ENCODE measurements around the gene TRAPPC2L. TPM values are rescaled to one million over a fixed set of nuclear protein-coding genes. Genes with fewer than 3 reads are reported as not detected.
"Not testable (repeated sequence)": the region's sequence is repeated elsewhere in the genome, so short reads cannot be mapped to it uniquely, and the experiment has no call there.

The TRAPPC2L gene
- total RNA-seq, 1 donor from 2014 or later = 22.5 TPM

GRCh38 chr16:88818575-88818874, 38.4 kb upstream of the TRAPPC2L start:
- DNase-seq (ENCODE audit: low read depth) = no peak

GRCh38 chr16:88819126-88819525, 37.8 kb upstream of the TRAPPC2L start:
- DNase-seq (ENCODE audit: low read depth) = no peak

- DNase-seq (ENCODE audit: low read depth) = no peak
These were observed 36.4 kb upstream of the TRAPPC2L start for GRCh38 chr16:88820385-88821025.

- DNase-seq (ENCODE audit: low read depth) = no peak
These were observed 35.6 kb upstream of the TRAPPC2L start for GRCh38 chr16:88821168-88821850.

- DNase-seq (ENCODE audit: low read depth) = no peak
These were observed 34.5 kb upstream of the TRAPPC2L start for GRCh38 chr16:88822281-88823040.

GRCh38 chr16:88823646-88824045, 33.3 kb upstream of the TRAPPC2L start:
- not testable (repeated sequence) for DNase-seq (ENCODE audit: low read depth)

DNA sequence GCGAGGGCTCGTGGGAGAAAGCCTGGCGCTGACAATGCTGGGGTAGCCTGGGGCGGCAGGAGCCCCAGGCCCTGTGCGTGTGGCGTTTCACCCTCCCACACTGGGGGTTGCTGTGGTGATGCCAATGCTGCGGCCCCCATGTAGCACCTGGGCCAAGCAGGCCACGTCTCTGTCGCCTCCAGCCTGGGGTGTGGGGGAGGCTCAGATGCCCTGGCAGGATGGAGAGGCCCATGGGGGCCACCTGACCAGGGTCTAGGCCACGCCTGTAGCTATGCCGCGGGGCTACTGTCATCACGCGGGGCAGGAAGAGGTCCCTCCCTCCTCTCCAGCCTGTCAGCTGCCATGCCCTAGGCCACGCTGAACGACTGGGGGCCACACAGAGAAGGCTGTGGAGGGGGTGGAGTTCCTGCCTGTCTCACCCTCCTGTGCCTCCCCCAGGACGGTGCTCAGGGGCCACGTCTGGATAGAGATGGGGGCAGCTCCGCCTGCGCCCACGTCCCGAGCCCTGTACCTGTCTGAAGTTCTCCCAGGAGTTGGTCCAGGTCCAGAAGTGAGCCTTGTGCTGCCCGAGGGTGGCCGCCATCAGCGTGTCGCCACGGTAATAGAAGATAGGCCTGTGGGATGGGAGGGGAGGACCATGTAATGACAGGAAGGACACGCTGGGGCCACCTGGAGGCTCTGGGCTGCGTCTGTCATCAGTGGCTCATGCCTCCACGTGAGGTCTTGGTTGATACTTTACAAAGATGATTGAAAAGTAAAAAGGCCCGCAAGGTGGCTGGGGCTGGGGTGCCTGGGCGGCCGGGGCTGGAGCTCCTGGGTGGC, 32.5 kb upstream of the TRAPPC2L start:
- DNase-seq (ENCODE audit: low read depth) = no peak

- DNase-seq (ENCODE audit: low read depth) = no peak
These were observed 31.8 kb upstream of the TRAPPC2L start for GRCh38 chr16:88825146-88825545.

GRCh38 chr16:88826070-88826840, 30.7 kb upstream of the TRAPPC2L start:
- no peak for DNase-seq (ENCODE audit: low read depth)

- no peak for DNase-seq (ENCODE audit: low read depth)
These were observed 29.2 kb upstream of the TRAPPC2L start for GRCh38 chr16:88827727-88828126.

DNA sequence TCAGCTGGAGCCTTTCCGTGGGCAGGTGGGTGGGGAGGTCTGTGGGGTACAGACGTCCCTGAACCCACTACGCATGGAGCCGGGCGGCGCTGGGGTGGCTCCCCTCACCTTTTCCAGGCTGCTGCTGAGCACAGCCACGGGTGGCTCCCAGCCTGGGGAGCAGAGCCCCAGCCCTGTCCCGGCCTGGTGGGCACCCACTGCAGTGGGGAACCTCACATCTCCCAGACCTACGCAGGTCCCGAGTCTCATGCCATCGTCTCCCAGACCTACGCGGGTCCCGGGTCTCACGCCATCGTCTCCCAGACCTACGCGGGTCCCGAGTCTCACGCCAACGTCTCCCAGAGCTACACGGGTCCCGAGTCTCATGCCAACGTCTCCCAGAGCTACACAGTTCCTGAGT, 28.2 kb upstream of the TRAPPC2L start:
- DNase-seq (ENCODE audit: low read depth) = no peak

GRCh38 chr16:88830258-88830657, 26.7 kb upstream of the TRAPPC2L start:
- no peak for DNase-seq (ENCODE audit: low read depth)

- DNase-seq (ENCODE audit: low read depth) = no peak
These were observed 26.1 kb upstream of the TRAPPC2L start for GRCh38 chr16:88830783-88831182.

DNA sequence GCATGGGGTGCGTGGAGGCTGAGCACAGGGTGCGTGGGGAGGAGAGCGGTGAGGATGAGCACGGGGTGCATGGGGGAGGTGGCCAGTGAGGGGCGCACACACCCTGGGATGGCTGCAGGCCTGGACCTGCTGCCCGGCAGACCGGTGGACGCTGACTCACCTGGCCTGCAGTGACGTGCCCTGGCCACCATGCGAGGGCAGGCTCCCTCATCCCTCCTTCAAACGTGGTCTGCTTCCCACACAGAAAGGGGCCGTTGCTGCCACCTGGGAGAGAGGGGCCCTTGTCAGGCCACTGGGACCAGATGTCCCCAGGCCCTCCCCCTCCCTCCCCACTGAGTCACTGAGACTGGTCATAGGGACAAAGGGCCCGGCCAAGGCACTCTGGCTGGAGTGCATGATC, 25.1 kb upstream of the TRAPPC2L start:
- DNase-seq (ENCODE audit: low read depth) = no peak

GRCh38 chr16:88833086-88833485, 23.8 kb upstream of the TRAPPC2L start:
- no peak for DNase-seq (ENCODE audit: low read depth)

DNA sequence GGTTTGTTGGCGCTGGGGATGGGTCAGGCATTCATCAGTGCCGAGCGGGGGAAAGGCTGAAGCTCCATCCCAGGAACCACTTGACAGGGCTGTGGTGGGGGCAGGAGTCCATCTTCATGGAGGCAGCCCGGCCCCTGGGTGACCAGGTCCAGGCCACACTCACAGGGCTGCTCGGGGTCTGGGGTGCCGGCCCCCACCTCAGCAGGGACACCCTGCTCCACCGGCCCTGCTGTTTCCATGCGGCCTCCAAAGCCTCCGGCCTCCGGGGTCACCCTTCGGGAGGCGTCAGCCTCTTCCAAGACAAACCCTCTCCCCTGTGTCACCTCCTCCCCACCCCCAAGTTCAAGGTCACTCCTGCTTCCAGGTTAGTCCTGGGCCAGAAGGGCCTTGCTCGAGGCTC, 22.3 kb upstream of the TRAPPC2L start:
- no peak for DNase-seq (ENCODE audit: low read depth)

GRCh38 chr16:88835383-88835782, 21.5 kb upstream of the TRAPPC2L start:
- DNase-seq (ENCODE audit: low read depth) = no peak

DNA sequence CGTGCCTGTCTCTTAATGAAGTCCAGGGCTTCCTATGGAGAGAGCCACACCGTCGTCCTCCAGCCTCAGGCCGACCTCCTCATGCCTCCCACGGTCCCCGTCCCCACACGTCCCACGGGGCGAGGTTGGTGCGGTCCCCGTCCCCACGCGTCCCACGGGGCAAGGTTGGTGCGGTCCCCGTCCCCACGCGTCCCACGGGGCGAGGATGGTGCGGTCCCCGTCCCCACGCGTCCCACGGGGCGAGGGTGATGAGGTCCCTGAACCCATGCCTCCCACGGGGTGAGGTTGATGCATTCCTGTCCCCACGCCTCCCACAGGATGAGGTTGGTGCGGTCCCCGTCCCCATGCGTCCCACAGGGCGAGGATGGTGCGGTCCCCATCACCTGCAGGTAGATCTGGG, 21.1 kb upstream of the TRAPPC2L start:
- DNase-seq (ENCODE audit: low read depth) = no peak

DNA sequence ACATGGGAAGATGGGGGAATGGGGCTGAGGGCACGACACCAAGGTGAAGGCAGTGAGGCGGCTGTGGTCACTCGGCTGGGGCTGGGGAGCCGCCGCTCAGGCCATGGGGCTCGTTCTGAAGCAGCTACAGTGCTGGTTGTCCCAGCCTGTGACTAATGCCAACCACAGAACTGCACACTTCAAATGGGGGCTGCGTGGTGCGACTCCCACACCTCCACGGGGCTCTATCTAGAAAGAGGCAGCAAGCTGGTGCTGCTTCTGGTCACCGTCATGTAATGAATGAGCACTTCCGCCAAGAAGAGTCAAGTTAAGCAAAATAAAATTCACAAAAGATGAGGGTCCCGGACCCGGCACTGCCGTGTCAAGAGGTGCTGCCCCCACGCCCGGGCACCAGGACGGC, 20.1 kb upstream of the TRAPPC2L start:
- no peak for DNase-seq (ENCODE audit: low read depth)

- no peak for DNase-seq (ENCODE audit: low read depth)
These were observed 19.1 kb upstream of the TRAPPC2L start for GRCh38 chr16:88837806-88838205.

GRCh38 chr16:88838566-88838965, 18.4 kb upstream of the TRAPPC2L start:
- DNase-seq (ENCODE audit: low read depth) = no peak
